ENCODE measurements around the gene TAF5L.

DNA sequence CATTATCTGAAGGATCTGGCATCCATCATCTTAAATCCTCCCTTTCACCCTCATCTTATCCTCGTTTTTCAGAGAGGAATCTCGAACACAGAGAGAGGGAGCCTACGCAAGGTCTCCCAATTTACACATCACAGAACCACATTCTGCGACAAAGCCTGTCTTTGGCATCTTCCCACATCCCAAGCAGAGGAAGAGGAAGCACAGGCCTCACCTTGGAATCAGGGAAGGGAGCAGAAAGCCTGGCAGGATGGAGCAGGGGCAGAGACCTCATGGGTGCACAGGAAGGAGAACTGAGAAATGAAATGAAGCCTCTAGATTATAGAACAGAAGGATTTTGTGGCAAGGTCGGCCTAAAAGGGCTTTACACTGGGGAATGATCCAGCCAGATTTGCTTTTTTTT, 73.2 kb downstream of the TAF5L start:
- TF ChIP-seq, protein P1, sequence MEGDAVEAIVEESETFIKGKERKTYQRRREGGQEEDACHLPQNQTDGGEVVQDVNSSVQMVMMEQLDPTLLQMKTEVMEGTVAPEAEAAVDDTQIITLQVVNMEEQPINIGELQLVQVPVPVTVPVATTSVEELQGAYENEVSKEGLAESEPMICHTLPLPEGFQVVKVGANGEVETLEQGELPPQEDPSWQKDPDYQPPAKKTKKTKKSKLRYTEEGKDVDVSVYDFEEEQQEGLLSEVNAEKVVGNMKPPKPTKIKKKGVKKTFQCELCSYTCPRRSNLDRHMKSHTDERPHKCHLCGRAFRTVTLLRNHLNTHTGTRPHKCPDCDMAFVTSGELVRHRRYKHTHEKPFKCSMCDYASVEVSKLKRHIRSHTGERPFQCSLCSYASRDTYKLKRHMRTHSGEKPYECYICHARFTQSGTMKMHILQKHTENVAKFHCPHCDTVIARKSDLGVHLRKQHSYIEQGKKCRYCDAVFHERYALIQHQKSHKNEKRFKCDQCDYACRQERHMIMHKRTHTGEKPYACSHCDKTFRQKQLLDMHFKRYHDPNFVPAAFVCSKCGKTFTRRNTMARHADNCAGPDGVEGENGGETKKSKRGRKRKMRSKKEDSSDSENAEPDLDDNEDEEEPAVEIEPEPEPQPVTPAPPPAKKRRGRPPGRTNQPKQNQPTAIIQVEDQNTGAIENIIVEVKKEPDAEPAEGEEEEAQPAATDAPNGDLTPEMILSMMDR (IDR thresholded peaks at IDR 0.05) = no peak
- no peak for TF ChIP-seq POLR2A (IDR thresholded peaks at IDR 0.05)
